WTC11 (cell line): Measurements from ENCODE around the gene SNX32. TPM values are rescaled to one million over a fixed set of nuclear protein-coding genes. Genes with fewer than 3 reads are reported as not detected.

Experiments used
- CBFB ChIP-seq: sonication (generic); formaldehyde crosslinking; IDR thresholded peaks from 2 replicates; pipeline ENCODE4 v1.8.1; 2022; ENCODE audit warnings: mild to moderate bottlenecking, low read depth, missing genetic modification reagents
- CREB1 ChIP-seq: sonication (generic); formaldehyde crosslinking; IDR thresholded peaks from 2 replicates; pipeline ENCODE4 v1.8.0; 2023; ENCODE audit warnings: mild to moderate bottlenecking, missing genetic modification reagents
- CREM ChIP-seq: sonication (generic); formaldehyde crosslinking; IDR thresholded peaks from 2 replicates; pipeline ENCODE4 v1.8.1; 2022; ENCODE audit warnings: mild to moderate bottlenecking, missing genetic modification reagents, moderate library complexity
- ETV6 ChIP-seq: sonication (generic); formaldehyde crosslinking; IDR thresholded peaks from 2 replicates; pipeline ENCODE4 v1.8.1; 2022; ENCODE audit warnings: mild to moderate bottlenecking, missing genetic modification reagents
- FOXK1 ChIP-seq: sonication (generic); formaldehyde crosslinking; IDR thresholded peaks from 2 replicates; pipeline ENCODE4 v1.8.0; 2022; ENCODE audit warnings: mild to moderate bottlenecking, moderate library complexity, missing genetic modification reagents
- JAZF1 ChIP-seq: fragments of 250-450 bp; sonication (Bioruptor Pico); IDR thresholded peaks from 2 replicates; pipeline ENCODE4 v1.9.0; 2021; ENCODE audit warnings: moderate library complexity, mild to moderate bottlenecking, inconsistent platforms
- MXD4 ChIP-seq: fragments of 250-450 bp; sonication (Bioruptor Pico); IDR thresholded peaks from 2 replicates; pipeline ENCODE4 v1.8.0; 2021; ENCODE audit warnings: mild to moderate bottlenecking, moderate library complexity, borderline replicate concordance
- NFE2L1 ChIP-seq: sonication (generic); formaldehyde crosslinking; IDR thresholded peaks from 2 replicates; pipeline ENCODE4 v1.8.1; 2023; ENCODE audit warnings: missing genetic modification reagents
- OVOL2 ChIP-seq: fragments of 250-450 bp; sonication (Bioruptor Pico); IDR thresholded peaks from 2 replicates; pipeline ENCODE4 v1.9.0; 2021; ENCODE audit warnings: mild to moderate bottlenecking, borderline replicate concordance
- PRRX2 ChIP-seq: fragments of 250-450 bp; sonication (Bioruptor Pico); IDR thresholded peaks from 2 replicates; pipeline ENCODE4 v1.8.0; 2021; ENCODE audit warnings: mild to moderate bottlenecking
- RORB ChIP-seq: fragments of 250-450 bp; sonication (Bioruptor Pico); IDR thresholded peaks from 2 replicates; pipeline ENCODE4 v1.9.0; 2021; ENCODE audit warnings: mild to moderate bottlenecking
- TP53 ChIP-seq: sonication (generic); formaldehyde crosslinking; IDR thresholded peaks from 2 replicates; pipeline ENCODE4 v1.8.1; 2023; ENCODE audit warnings: mild to moderate bottlenecking, missing genetic modification reagents
- ZNF232 ChIP-seq: sonication (generic); formaldehyde crosslinking; IDR thresholded peaks from 2 replicates; pipeline ENCODE4 v1.8.0; 2022; ENCODE audit warnings: mild to moderate bottlenecking, missing genetic modification reagents
- ZNF423 ChIP-seq: fragments of 250-450 bp; sonication (Bioruptor Pico); IDR thresholded peaks from 2 replicates; pipeline ENCODE4 v2.1.2; 2022; ENCODE audit warnings: mild to moderate bottlenecking, moderate library complexity
- ZNF671 ChIP-seq: fragments of 250-450 bp; sonication (Bioruptor Pico); IDR thresholded peaks from 2 replicates; pipeline ENCODE4 v1.8.0; 2021; ENCODE audit warnings: mild to moderate bottlenecking
- total RNA-seq: library from RNA; stranded (reverse); gene quantifications from 3 replicates; pipeline ENCODE4 v1.2.3, GENCODE V29; 2021
- TF ChIP-seq, protein P1 (sequence below): fragments of 250-450 bp; sonication (Bioruptor Pico); IDR thresholded peaks from 2 replicates; pipeline ENCODE4 v1.9.0; 2021; ENCODE audit warnings: mild to moderate bottlenecking
- TF ChIP-seq, protein P2 (sequence below): sonication (generic); formaldehyde crosslinking; IDR thresholded peaks from 2 replicates; pipeline ENCODE4 v1.8.1; 2023; ENCODE audit warnings: mild to moderate bottlenecking, missing genetic modification reagents, borderline replicate concordance
- TF ChIP-seq, protein P3 (sequence below): sonication (generic); formaldehyde crosslinking; IDR thresholded peaks from 2 replicates; pipeline ENCODE4 v1.8.1; 2023; ENCODE audit warnings: mild to moderate bottlenecking, missing genetic modification reagents, moderate library complexity
- TF ChIP-seq, protein P4 (sequence below): sonication (generic); formaldehyde crosslinking; IDR thresholded peaks from 2 replicates; pipeline ENCODE4 v1.8.1; 2023; ENCODE audit warnings: mild to moderate bottlenecking, missing genetic modification reagents, moderate library complexity
- TF ChIP-seq, protein P5 (sequence below): sonication (generic); formaldehyde crosslinking; IDR thresholded peaks from 2 replicates; pipeline ENCODE4 v1.8.1; 2022; ENCODE audit warnings: low read depth, missing genetic modification reagents, borderline replicate concordance
- TF ChIP-seq, protein P6 (sequence below): sonication (generic); formaldehyde crosslinking; IDR thresholded peaks from 2 replicates; pipeline ENCODE4 v1.8.0; 2022; ENCODE audit warnings: mild to moderate bottlenecking, missing genetic modification reagents
- TF ChIP-seq, protein P7 (sequence below): sonication (generic); formaldehyde crosslinking; IDR thresholded peaks from 2 replicates; pipeline ENCODE4 v1.8.0; 2022; ENCODE audit warnings: mild to moderate bottlenecking, missing genetic modification reagents
- TF ChIP-seq, protein P8 (sequence below): sonication (generic); formaldehyde crosslinking; IDR thresholded peaks from 2 replicates; pipeline ENCODE4 v1.8.1; 2022; ENCODE audit warnings: mild to moderate bottlenecking, moderate library complexity, missing genetic modification reagents
- TF ChIP-seq, protein P9 (sequence below): fragments of 250-450 bp; sonication (Bioruptor Pico); IDR thresholded peaks from 2 replicates; pipeline ENCODE4 v1.9.0; 2021; ENCODE audit warnings: mild to moderate bottlenecking

Gene SNX32
- total RNA-seq, 1 experiment from 2014 or later, result 2.9 TPM

DNA sequence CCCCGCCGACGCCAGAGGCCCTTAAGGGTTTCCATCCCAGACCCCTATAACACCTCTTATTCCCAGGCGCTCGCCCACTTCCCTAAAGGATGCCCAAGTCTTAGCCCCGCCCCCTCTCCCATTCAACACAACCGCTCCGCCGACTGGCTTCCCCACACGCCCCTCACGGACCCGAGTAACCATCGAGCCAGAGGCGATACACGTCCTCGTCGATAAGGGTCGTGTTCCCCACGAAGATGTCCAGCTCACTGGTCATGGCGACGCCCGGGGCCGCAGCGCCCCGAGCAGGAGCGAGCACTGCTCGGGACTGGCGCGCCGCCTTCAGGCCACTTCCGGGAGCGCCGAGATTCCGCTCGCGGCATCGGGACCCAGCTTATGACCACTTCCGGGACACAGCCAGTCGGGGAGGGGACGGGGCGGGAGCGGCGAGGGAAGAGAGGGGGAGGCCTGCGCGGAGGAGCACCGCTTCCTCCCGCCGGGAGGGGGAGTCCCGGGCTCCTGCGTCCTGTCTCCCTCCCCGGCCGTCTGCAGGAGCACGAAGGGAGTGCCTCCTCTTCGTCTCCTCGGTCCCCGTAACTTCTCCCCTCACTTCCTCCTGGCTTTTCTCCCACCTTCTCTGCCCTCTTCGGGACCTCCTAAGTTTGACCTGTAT is 54.5 kb downstream of the SNX32 start, which contains the start of gene FIBP (continued):
- 0 out of 2 replicates have a peak, but pooled peaks have one; percentile 71 for TF ChIP-seq TP53 (CRISPR knock-in tag)
- no peak for TF ChIP-seq ZNF671
- TF ChIP-seq, protein P1, sequence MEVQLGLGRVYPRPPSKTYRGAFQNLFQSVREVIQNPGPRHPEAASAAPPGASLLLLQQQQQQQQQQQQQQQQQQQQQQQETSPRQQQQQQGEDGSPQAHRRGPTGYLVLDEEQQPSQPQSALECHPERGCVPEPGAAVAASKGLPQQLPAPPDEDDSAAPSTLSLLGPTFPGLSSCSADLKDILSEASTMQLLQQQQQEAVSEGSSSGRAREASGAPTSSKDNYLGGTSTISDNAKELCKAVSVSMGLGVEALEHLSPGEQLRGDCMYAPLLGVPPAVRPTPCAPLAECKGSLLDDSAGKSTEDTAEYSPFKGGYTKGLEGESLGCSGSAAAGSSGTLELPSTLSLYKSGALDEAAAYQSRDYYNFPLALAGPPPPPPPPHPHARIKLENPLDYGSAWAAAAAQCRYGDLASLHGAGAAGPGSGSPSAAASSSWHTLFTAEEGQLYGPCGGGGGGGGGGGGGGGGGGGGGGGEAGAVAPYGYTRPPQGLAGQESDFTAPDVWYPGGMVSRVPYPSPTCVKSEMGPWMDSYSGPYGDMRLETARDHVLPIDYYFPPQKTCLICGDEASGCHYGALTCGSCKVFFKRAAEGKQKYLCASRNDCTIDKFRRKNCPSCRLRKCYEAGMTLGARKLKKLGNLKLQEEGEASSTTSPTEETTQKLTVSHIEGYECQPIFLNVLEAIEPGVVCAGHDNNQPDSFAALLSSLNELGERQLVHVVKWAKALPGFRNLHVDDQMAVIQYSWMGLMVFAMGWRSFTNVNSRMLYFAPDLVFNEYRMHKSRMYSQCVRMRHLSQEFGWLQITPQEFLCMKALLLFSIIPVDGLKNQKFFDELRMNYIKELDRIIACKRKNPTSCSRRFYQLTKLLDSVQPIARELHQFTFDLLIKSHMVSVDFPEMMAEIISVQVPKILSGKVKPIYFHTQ (CRISPR knock-in tag), result no peak
- no peak for TF ChIP-seq ZNF423
- TF ChIP-seq, protein P2, sequence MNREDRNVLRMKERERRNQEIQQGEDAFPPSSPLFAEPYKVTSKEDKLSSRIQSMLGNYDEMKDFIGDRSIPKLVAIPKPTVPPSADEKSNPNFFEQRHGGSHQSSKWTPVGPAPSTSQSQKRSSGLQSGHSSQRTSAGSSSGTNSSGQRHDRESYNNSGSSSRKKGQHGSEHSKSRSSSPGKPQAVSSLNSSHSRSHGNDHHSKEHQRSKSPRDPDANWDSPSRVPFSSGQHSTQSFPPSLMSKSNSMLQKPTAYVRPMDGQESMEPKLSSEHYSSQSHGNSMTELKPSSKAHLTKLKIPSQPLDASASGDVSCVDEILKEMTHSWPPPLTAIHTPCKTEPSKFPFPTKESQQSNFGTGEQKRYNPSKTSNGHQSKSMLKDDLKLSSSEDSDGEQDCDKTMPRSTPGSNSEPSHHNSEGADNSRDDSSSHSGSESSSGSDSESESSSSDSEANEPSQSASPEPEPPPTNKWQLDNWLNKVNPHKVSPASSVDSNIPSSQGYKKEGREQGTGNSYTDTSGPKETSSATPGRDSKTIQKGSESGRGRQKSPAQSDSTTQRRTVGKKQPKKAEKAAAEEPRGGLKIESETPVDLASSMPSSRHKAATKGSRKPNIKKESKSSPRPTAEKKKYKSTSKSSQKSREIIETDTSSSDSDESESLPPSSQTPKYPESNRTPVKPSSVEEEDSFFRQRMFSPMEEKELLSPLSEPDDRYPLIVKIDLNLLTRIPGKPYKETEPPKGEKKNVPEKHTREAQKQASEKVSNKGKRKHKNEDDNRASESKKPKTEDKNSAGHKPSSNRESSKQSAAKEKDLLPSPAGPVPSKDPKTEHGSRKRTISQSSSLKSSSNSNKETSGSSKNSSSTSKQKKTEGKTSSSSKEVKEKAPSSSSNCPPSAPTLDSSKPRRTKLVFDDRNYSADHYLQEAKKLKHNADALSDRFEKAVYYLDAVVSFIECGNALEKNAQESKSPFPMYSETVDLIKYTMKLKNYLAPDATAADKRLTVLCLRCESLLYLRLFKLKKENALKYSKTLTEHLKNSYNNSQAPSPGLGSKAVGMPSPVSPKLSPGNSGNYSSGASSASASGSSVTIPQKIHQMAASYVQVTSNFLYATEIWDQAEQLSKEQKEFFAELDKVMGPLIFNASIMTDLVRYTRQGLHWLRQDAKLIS, result no peak
- TF ChIP-seq, protein P3, sequence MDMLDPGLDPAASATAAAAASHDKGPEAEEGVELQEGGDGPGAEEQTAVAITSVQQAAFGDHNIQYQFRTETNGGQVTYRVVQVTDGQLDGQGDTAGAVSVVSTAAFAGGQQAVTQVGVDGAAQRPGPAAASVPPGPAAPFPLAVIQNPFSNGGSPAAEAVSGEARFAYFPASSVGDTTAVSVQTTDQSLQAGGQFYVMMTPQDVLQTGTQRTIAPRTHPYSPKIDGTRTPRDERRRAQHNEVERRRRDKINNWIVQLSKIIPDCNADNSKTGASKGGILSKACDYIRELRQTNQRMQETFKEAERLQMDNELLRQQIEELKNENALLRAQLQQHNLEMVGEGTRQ (CRISPR knock-in tag), result peak; percentile 49; the same call in 1 of the 2 replicates
- TF ChIP-seq CBFB (CRISPR knock-in tag), result 0 out of 2 replicates have a peak, but pooled peaks have one; percentile 32
- no peak for TF ChIP-seq OVOL2 (CRISPR knock-in tag)
- peak; percentile 90 for TF ChIP-seq CREM (CRISPR knock-in tag)
- TF ChIP-seq MXD4 (CRISPR knock-in tag), result no peak
- TF ChIP-seq, protein P4, sequence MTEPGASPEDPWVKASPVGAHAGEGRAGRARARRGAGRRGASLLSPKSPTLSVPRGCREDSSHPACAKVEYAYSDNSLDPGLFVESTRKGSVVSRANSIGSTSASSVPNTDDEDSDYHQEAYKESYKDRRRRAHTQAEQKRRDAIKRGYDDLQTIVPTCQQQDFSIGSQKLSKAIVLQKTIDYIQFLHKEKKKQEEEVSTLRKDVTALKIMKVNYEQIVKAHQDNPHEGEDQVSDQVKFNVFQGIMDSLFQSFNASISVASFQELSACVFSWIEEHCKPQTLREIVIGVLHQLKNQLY (CRISPR knock-in tag), result no peak
- TF ChIP-seq, protein P5, sequence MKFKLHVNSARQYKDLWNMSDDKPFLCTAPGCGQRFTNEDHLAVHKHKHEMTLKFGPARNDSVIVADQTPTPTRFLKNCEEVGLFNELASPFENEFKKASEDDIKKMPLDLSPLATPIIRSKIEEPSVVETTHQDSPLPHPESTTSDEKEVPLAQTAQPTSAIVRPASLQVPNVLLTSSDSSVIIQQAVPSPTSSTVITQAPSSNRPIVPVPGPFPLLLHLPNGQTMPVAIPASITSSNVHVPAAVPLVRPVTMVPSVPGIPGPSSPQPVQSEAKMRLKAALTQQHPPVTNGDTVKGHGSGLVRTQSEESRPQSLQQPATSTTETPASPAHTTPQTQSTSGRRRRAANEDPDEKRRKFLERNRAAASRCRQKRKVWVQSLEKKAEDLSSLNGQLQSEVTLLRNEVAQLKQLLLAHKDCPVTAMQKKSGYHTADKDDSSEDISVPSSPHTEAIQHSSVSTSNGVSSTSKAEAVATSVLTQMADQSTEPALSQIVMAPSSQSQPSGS (CRISPR knock-in tag), result no peak
- TF ChIP-seq, protein P6, sequence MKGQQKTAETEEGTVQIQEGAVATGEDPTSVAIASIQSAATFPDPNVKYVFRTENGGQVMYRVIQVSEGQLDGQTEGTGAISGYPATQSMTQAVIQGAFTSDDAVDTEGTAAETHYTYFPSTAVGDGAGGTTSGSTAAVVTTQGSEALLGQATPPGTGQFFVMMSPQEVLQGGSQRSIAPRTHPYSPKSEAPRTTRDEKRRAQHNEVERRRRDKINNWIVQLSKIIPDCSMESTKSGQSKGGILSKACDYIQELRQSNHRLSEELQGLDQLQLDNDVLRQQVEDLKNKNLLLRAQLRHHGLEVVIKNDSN (CRISPR knock-in tag), result no peak
- TF ChIP-seq, protein P7, sequence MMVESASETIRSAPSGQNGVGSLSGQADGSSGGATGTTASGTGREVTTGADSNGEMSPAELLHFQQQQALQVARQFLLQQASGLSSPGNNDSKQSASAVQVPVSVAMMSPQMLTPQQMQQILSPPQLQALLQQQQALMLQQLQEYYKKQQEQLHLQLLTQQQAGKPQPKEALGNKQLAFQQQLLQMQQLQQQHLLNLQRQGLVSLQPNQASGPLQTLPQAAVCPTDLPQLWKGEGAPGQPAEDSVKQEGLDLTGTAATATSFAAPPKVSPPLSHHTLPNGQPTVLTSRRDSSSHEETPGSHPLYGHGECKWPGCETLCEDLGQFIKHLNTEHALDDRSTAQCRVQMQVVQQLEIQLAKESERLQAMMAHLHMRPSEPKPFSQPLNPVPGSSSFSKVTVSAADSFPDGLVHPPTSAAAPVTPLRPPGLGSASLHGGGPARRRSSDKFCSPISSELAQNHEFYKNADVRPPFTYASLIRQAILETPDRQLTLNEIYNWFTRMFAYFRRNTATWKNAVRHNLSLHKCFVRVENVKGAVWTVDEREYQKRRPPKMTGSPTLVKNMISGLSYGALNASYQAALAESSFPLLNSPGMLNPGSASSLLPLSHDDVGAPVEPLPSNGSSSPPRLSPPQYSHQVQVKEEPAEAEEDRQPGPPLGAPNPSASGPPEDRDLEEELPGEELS (CRISPR knock-in tag), result no peak
- no peak for TF ChIP-seq RORB (CRISPR knock-in tag)
- no peak for TF ChIP-seq JAZF1 (CRISPR knock-in tag)
- no peak; the same call in 1 of the 2 replicates for TF ChIP-seq ZNF232 (CRISPR knock-in tag)
- TF ChIP-seq FOXK1 (CRISPR knock-in tag), result peak; percentile 87; the same call in 1 of the 2 replicates
- no peak for TF ChIP-seq NFE2L1 (CRISPR knock-in tag)
- TF ChIP-seq, protein P8, sequence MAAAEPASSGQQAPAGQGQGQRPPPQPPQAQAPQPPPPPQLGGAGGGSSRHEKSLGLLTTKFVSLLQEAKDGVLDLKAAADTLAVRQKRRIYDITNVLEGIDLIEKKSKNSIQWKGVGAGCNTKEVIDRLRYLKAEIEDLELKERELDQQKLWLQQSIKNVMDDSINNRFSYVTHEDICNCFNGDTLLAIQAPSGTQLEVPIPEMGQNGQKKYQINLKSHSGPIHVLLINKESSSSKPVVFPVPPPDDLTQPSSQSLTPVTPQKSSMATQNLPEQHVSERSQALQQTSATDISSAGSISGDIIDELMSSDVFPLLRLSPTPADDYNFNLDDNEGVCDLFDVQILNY, result peak; percentile 84; the same call in 1 of the 2 replicates
- TF ChIP-seq, protein P9, sequence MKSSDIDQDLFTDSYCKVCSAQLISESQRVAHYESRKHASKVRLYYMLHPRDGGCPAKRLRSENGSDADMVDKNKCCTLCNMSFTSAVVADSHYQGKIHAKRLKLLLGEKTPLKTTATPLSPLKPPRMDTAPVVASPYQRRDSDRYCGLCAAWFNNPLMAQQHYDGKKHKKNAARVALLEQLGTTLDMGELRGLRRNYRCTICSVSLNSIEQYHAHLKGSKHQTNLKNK (CRISPR knock-in tag), result no peak
- TF ChIP-seq ETV6 (CRISPR knock-in tag), result peak; percentile 60; the same call in 1 of the 2 replicates
- TF ChIP-seq CREB1 (CRISPR knock-in tag), result no peak
- TF ChIP-seq PRRX2 (CRISPR knock-in tag), result no peak
